ENCODE measurements around the gene RAB6C.
A peak's percentile ranks its signal among the peaks of the same experiment; 100 is the strongest.
"Not testable (repeated sequence)": the region's sequence is repeated elsewhere in the genome, so short reads cannot be mapped to it uniquely, and the experiment has no call there.

Gene RAB6C

DNA sequence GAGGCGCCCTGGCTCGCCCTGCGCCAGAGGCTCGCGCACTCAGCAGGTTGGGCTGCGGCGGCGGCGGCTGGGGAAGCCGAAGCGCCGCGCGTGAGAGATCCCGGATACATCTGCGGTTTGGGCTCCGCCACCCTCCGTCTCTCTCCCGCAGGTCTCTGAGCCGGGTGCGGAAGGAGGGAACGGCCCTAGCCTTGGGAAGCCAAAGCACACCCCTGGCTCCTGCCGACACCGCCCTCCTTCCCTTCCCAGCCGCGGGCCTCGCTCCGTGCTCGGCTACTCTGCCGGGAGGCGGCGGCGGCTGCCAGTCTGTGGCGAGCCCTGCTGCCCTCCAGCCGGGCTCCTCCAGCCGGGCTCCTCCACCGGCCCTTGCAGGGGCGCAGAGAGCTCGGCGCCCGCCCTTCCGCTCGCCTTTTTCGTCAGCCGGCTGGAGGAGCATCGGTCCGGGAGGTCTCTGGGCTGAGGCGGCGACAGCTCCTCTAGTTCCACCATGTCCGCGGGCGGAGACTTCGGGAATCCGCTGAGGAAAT is at the start of gene RAB6C:
RAB6C (plus strand) TSS at position 38 of the 527 bp plus-strand sequence; CDS start at position 488, 450 bp downstream.
- H3K27ac ChIP-seq (ENCODE audit: low read depth, low read length); H3K9ac ChIP-seq (ENCODE audit: low read length); H3K9me3 ChIP-seq (ENCODE audit: low read length); H3K36me3 ChIP-seq (ENCODE audit: insufficient read depth, low read length); H3K27me3 ChIP-seq (ENCODE audit: control insufficient read depth in 1 of 2, insufficient read depth in 2 of 2, low read length in 2 of 2); H3K4me1 ChIP-seq (ENCODE audit: insufficient read depth, low read length): not testable (repeated sequence)
- H3K4me3 ChIP-seq (ENCODE audit: low read depth in 1 of 2, low read length in 2 of 2) = peak within 1 kb of the TSS in 1 of 2 donors; percentile 47

DNA sequence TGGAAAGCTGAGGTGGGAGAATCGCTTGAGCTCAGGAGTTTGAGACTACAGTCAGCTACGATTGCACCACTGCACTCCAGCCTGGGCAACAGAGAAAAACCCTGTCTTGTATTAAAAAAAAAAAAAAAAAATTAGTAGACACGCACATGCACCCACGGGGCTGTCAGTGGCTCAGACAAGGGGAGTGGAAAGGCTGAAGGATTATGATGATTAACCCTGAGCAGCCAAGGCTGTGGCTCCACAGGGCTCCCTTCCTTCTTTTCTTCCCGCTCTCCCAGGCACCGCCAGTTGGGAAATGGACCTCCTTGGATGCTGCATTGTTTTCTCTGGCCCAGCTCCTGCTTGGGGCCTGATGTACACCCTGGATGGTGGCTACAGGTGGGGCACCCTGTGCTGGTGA is 49.0 kb upstream of the RAB6C start:
- Histone ChIP-seq H3K4me1 (ENCODE audit: insufficient read depth, low read length) (no peaks in the 10 kb centered on the region), H3K36me3 (ENCODE audit: insufficient read depth, low read length) (no peaks in the 10 kb centered on the region), H3K9me3 (ENCODE audit: low read length) (no peaks in the 10 kb centered on the region), H3K4me3 (ENCODE audit: low read depth in 1 of 2, low read length in 2 of 2) (no peak overlapping the region), H3K27ac (ENCODE audit: low read depth, low read length) (no peak overlapping the region), H3K27me3 (ENCODE audit: control insufficient read depth in 1 of 2, insufficient read depth in 2 of 2, low read length in 2 of 2) (peaks cover 0 to 6% of the 10 kb centered on the region in 2 donors), H3K9ac (ENCODE audit: low read length) (no peak overlapping the region)

DNA sequence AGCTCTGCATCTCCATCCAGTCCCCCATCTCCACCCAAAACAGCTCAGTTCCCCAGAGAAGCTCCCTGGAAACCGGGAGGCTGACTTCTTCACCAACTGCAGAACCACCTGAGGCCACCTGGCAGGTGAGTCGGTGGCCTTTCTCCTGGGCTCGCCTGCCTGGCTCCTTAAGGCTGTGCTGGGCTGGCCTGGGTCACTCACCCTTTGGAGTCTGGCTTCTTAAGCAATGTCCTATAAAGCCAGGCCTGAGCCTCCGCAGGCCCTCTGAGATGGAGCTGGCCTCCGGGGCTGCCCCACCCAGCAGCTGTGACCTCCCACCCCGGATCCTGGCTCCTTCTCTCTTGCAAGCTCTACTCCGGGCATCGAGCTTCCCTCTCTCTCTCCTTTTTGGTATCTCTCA is 46.1 kb upstream of the RAB6C start:
- H3K27me3 ChIP-seq (ENCODE audit: control insufficient read depth in 1 of 2, insufficient read depth in 2 of 2, low read length in 2 of 2); H3K9me3 ChIP-seq (ENCODE audit: low read length); H3K4me3 ChIP-seq (ENCODE audit: low read depth in 1 of 2, low read length in 2 of 2); H3K27ac ChIP-seq (ENCODE audit: low read depth, low read length); H3K36me3 ChIP-seq (ENCODE audit: insufficient read depth, low read length); H3K9ac ChIP-seq (ENCODE audit: low read length); H3K4me1 ChIP-seq (ENCODE audit: insufficient read depth, low read length): not testable (repeated sequence)

DNA sequence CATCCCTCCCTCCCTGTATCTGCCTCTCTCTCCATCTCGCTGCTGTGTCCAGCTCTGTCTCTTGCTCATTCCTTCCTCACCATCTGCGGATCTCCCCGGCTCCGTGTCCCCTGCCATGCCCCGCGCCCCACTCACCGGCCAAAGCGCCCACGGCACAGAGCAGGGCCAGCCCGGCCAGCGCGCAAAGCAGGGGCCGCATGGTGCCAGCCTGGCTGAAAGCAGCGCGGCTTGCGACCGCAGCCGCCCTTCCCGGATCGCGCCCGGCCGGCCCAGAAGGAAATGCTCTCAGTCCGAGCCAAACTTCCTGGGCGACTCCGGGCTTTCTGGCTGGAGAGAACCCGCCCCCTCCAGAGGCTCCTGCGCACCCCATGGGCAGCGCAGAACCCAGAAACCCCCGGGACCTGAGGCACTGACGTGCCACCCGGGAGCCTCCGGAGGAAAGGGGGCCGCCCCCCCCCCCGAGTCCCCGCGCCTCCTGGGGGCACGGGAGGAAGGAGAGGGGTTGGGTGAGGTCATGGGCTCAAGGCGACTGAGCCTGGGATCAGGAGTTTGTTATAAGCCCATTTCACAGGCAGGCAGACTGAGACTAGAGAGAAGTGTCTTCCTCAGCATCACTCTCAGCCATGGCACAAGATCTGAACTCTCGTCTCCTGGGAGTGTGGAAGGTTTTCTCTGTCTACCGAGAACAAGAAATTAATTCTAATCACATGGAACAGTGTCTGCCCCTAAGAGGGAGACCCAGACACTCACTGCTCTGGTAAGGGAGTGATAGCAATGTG is 45.2 kb upstream of the RAB6C start:
- no peaks in the 10 kb centered on the region for H3K4me1 ChIP-seq (ENCODE audit: insufficient read depth, low read length)
- H3K9ac ChIP-seq (ENCODE audit: low read length) = no peak overlapping the region
- H3K27ac ChIP-seq (ENCODE audit: low read depth, low read length) = no peak overlapping the region
- peaks cover 0 to 6% of the 10 kb centered on the region in 2 donors for H3K27me3 ChIP-seq (ENCODE audit: control insufficient read depth in 1 of 2, insufficient read depth in 2 of 2, low read length in 2 of 2)
- no peak overlapping the region for H3K4me3 ChIP-seq (ENCODE audit: low read depth in 1 of 2, low read length in 2 of 2)
- no peaks in the 10 kb centered on the region for H3K9me3 ChIP-seq (ENCODE audit: low read length)
- H3K36me3 ChIP-seq (ENCODE audit: insufficient read depth, low read length) = no peaks in the 10 kb centered on the region

DNA sequence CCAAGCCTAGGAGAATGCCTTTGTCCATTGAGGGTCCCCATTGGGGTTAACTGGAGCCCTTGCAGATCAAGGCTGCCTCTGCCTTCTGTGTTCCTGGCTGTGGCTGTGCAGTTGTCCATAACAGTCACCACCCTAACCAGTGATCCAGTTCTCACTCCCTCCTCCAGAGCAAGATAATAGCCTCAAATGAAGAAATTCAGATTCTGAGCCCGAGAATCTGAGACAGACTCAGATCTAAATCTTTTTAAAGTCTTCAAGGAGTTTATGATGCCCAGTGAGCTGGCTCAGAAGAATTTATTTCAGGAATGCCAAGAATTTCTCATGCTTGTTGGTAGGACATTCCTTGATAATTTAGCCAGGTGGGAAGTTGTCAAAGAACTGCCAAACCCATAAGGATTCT is 44.3 kb upstream of the RAB6C start:
- Histone ChIP-seq H3K4me1 (ENCODE audit: insufficient read depth, low read length) (no peaks in the 10 kb centered on the region), H3K9me3 (ENCODE audit: low read length) (no peaks in the 10 kb centered on the region), H3K27me3 (ENCODE audit: control insufficient read depth in 1 of 2, insufficient read depth in 2 of 2, low read length in 2 of 2) (peaks cover 0 to 6% of the 10 kb centered on the region in 2 donors), H3K9ac (ENCODE audit: low read length) (no peak overlapping the region), H3K27ac (ENCODE audit: low read depth, low read length) (no peak overlapping the region), H3K36me3 (ENCODE audit: insufficient read depth, low read length) (no peaks in the 10 kb centered on the region), H3K4me3 (ENCODE audit: low read depth in 1 of 2, low read length in 2 of 2) (no peak overlapping the region)

DNA sequence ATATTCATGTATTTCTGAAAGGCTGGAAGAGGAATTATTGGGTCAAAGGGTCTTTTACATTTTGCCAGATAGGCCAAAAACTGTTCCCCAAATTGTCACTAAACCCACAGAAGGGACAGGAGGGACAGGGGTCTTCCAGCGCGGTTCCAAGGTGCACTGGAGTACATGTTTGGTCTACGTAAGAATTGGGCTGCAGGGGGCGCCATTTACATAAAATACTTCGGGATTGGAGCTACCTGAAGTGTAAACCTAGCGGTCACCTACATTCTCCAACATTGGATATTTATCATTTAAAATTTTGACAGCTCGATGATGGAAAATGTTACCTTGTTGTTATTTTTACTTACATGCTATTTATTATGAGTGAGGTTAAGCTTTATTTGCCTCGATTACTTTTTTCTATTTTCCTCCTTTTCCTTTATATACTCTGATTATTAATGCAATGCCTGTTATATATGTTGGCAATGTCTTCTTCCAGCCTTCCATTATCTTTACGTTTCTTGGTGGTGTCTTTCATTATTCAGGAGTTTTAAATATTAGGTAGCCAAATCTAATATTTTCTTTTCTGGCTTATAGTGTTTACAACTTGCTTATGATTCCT is 43.0 kb upstream of the RAB6C start:
- H3K4me3 ChIP-seq (ENCODE audit: low read depth in 1 of 2, low read length in 2 of 2) = no peak overlapping the region
- H3K36me3 ChIP-seq (ENCODE audit: insufficient read depth, low read length) = no peaks in the 10 kb centered on the region
- no peaks in the 10 kb centered on the region for H3K4me1 ChIP-seq (ENCODE audit: insufficient read depth, low read length)
- H3K9ac ChIP-seq (ENCODE audit: low read length) = no peak overlapping the region
- no peaks in the 10 kb centered on the region for H3K9me3 ChIP-seq (ENCODE audit: low read length)
- no peak overlapping the region for H3K27ac ChIP-seq (ENCODE audit: low read depth, low read length)
- H3K27me3 ChIP-seq (ENCODE audit: control insufficient read depth in 1 of 2, insufficient read depth in 2 of 2, low read length in 2 of 2) = peaks cover 0 to 6% of the 10 kb centered on the region in 2 donors

DNA sequence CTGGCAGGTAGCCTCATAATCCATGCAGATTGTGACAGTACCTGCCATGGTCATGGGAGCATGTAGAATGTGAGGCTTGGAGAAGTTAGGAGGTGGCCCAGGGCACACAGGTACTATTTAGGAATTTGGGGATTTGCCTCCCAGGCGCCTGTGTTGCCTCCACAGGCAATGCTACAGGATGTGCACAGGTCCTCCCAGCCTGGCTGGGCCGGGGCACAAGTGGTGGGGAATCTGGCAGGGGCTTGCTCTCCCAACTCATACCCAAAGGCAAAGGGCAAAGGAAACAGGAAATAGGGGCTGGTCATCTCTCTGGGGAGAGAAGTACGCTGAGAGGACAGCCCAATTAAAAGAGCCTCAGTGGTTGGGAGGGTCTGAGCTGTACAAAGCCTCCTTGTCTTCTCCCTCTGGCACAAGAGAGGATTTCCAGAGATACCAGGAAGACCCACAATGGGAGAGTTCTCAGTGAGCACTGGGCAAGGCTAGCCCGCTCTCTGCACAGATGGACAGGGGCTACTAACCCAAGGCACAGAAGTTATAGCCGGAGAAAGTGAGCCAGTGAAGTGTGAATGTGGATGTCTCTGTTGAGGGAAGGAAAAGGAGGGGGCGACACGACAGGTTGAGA is 40.5 kb upstream of the RAB6C start:
- H3K9me3 ChIP-seq (ENCODE audit: low read length); H3K9ac ChIP-seq (ENCODE audit: low read length); H3K4me3 ChIP-seq (ENCODE audit: low read depth in 1 of 2, low read length in 2 of 2); H3K36me3 ChIP-seq (ENCODE audit: insufficient read depth, low read length); H3K27ac ChIP-seq (ENCODE audit: low read depth, low read length); H3K27me3 ChIP-seq (ENCODE audit: control insufficient read depth in 1 of 2, insufficient read depth in 2 of 2, low read length in 2 of 2); H3K4me1 ChIP-seq (ENCODE audit: insufficient read depth, low read length): not testable (repeated sequence)

DNA sequence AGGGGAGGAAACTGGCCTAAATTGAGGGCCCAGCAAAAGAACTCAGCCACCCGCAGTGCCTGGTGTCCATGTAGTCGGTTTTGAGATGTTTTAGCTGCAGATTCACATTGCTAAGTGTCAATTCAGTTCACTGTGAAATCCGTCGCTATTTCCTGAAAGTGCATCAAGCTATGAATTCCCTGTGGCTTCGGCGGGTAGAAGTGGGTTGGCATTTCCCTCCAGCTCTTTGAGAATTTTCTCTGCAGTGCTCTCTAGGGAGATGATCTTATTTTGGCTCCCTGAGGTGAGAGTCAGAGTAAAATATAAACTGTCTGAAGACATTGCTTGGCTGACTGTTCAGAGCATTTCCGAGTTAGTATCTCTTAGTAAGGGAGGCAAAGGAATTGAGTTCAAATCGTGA is 36.0 kb upstream of the RAB6C start:
- not testable (repeated sequence) for H3K27me3 ChIP-seq (ENCODE audit: control insufficient read depth in 1 of 2, insufficient read depth in 2 of 2, low read length in 2 of 2); H3K36me3 ChIP-seq (ENCODE audit: insufficient read depth, low read length); H3K9ac ChIP-seq (ENCODE audit: low read length)

DNA sequence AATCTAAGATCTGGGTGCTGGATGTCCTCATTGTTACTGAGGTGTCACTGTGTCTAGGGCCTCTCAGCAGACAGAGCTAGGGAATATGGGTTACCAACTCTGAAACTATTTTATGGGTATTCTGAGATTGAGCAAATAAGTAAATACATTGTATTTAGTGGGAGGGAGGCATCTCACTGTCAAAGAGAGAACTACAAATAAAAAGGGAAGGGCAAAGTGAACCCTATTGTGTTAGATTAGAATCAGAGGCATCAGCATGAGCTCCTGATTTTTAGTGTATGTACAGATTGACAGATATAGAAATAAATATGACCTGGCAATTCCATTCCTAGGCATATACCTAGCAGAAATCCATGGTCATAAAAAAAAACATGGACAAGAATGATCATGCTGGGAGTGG is 33.9 kb upstream of the RAB6C start:
- Histone ChIP-seq H3K27ac (ENCODE audit: low read depth, low read length) (no peak overlapping the region), H3K9me3 (ENCODE audit: low read length) (no peaks in the 10 kb centered on the region), H3K4me3 (ENCODE audit: low read depth in 1 of 2, low read length in 2 of 2) (no peak overlapping the region), H3K36me3 (ENCODE audit: insufficient read depth, low read length) (no peaks in the 10 kb centered on the region), H3K4me1 (ENCODE audit: insufficient read depth, low read length) (no peaks in the 10 kb centered on the region), H3K9ac (ENCODE audit: low read length) (no peak overlapping the region), H3K27me3 (ENCODE audit: control insufficient read depth in 1 of 2, insufficient read depth in 2 of 2, low read length in 2 of 2) (no peaks in the 10 kb centered on the region)

More for the DNA sequence above, 36.0 kb upstream of the RAB6C start:
- H3K4me3 ChIP-seq (ENCODE audit: low read depth in 1 of 2, low read length in 2 of 2); H3K4me1 ChIP-seq (ENCODE audit: insufficient read depth, low read length); H3K9me3 ChIP-seq (ENCODE audit: low read length); H3K27ac ChIP-seq (ENCODE audit: low read depth, low read length): not testable (repeated sequence)

DNA sequence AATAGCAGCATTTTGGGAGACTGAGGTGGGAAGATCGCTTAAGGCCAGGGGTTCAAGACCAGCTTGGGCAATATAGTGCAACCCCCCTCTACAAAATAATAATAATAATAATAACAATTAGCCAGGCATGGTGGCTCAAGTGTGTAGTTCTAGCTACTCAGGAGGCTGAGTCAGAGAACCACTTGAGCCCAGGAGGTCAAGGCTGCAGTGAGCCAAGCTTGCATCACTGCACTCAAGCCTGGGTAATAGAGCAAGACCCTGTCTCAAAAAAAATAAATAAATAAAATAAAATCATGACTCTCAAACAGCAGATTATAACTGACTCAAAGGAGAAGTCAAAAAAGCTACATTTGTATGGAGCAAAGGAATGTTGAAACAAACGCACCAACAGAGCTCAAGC is 31.8 kb upstream of the RAB6C start:
- not testable (repeated sequence) for H3K27ac ChIP-seq (ENCODE audit: low read depth, low read length); H3K9ac ChIP-seq (ENCODE audit: low read length); H3K36me3 ChIP-seq (ENCODE audit: insufficient read depth, low read length); H3K27me3 ChIP-seq (ENCODE audit: control insufficient read depth in 1 of 2, insufficient read depth in 2 of 2, low read length in 2 of 2); H3K4me1 ChIP-seq (ENCODE audit: insufficient read depth, low read length); H3K4me3 ChIP-seq (ENCODE audit: low read depth in 1 of 2, low read length in 2 of 2); H3K9me3 ChIP-seq (ENCODE audit: low read length)

DNA sequence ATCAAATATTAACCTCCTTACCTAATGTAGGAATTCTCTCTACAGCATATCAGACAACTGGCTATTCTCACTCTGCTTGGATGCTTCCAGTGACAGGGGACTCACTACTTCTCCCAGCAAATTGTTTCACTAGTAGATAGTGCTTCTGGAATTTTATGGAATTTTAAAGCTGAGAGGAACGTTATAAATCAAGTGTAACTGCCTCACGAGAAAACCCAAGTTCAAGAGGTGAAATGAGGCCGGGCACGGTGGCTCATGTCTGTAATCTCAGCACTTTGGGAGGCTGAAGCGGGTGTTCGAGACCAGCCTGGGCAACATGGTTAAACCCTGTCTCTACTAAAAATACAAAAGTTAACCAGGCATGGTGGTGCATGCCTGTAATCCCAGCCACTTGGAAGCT is 23.3 kb upstream of the RAB6C start:
- H3K4me1 ChIP-seq (ENCODE audit: insufficient read depth, low read length); H3K9ac ChIP-seq (ENCODE audit: low read length); H3K27ac ChIP-seq (ENCODE audit: low read depth, low read length); H3K9me3 ChIP-seq (ENCODE audit: low read length); H3K27me3 ChIP-seq (ENCODE audit: control insufficient read depth in 1 of 2, insufficient read depth in 2 of 2, low read length in 2 of 2); H3K4me3 ChIP-seq (ENCODE audit: low read depth in 1 of 2, low read length in 2 of 2); H3K36me3 ChIP-seq (ENCODE audit: insufficient read depth, low read length): not testable (repeated sequence)

Data from muscle layer of colon (tissue), 2 donors.